ENCODE results near the gene PCDH9. TPM values are rescaled to one million over a fixed set of nuclear protein-coding genes. Genes with fewer than 3 reads are reported as not detected.

Gene PCDH9
- total and polyA plus RNA-seq, 4 experiments from 2014 or later, result 0.08 to 0.18 (median 0.14) TPM

DNA sequence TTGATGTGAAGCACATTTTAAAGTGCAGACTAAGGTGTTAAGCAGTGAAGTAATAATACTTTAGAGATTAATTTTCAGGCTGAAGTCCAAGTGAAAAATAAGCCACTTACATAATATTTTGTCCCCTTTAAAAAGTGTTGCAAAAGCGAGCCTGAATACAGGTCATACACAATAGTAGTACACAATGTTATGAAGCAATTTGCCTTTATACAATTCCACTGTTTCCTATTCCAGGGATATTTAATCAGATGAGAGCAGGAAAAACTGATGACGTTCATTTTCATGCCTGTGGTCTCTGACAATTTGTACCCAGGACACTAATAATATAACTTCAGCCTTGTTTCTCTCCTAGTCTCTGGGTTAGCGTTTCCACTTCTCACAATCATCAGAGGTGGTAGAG is 916.7 kb downstream of the PCDH9 start:
- Histone ChIP-seq H3K4me1 (ENCODE audit: insufficient read depth, low read length) (no peaks in the 10 kb centered on the region), H3K27ac (ENCODE audit: low read depth, low read length) (no peak overlapping the region), H3K27me3 (ENCODE audit: insufficient read depth, low read length) (no peaks in the 10 kb centered on the region), H3K9me3 (ENCODE audit: control insufficient read depth in 1 of 2, low read length in 2 of 2) (no peaks in the 10 kb centered on the region), H3K36me3 (ENCODE audit: insufficient read depth, low read length) (no peaks in the 10 kb centered on the region), H3K4me3 (ENCODE audit: low read length in 2 of 2) (no peak overlapping the region)
- Mint-ChIP-seq H3K27me3 (no peaks in the 10 kb centered on the region), H3K4me3 (no peak overlapping the region), H3K9me3 (peaks cover 0 to 15% (median 4%) of the 10 kb centered on the region in 8 donors), H3K4me1 (no peaks in the 10 kb centered on the region), H3K36me3 (no peaks in the 10 kb centered on the region), H3K27ac (no peak overlapping the region)
- no peak for DNase-seq
- intact Hi-C loops (cut with micrococcal nuclease), result no loop called here
- CTCF ChIA-PET (ENCODE audit: partially characterized antibody), result no interaction called here
- POLR2A ChIA-PET (ENCODE audit: partially characterized antibody), result no interaction called here

DNA sequence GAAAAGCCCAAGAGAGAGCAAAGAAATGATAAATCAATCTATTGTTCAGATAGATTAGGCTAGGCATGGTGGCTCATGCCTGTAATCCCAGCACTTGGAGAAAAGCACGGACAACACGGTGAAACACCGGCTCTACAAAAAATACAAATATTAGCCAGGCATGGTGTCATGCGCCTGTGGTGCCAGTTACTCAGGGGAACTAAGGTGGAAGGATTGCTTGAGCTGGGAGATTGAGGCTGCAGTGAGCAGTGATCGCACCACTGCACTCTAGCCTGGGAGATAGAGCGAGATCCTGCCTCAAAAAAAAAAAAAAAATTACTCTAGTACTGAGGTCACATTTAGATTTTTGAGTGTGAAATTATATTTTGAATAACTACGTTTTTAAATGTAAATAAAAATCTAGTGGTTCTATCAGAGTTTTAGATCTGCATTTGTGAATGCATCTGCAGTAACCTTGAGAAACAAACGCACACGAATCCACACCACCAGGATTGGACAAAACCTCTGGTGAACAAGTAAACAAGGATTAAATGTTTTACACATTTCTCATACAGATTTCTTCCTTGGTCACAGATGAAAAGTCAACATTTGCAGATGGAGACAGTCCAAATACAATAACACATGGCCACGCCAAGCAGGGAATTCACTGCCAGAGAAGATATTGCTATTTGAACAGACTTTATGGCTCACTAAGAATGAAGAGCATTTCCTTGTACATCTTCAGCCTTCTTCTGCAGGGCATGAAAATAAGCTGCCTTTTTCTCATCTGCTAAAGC is 917.6 kb downstream of the PCDH9 start:
- no peaks in the 10 kb centered on the region for H3K9me3 ChIP-seq (ENCODE audit: control insufficient read depth in 1 of 2, low read length in 2 of 2)
- no peak overlapping the region for H3K27ac Mint-ChIP-seq
- no peak overlapping the region for H3K4me3 Mint-ChIP-seq
- peaks cover 0 to 15% (median 4%) of the 10 kb centered on the region in 8 donors for H3K9me3 Mint-ChIP-seq
- ChIA-PET CTCF (ENCODE audit: partially characterized antibody) (no interaction called here), POLR2A (ENCODE audit: partially characterized antibody) (no interaction called here)
- intact Hi-C loops (cut with micrococcal nuclease), result no loop called here
- no peaks in the 10 kb centered on the region for H3K27me3 ChIP-seq (ENCODE audit: insufficient read depth, low read length)
- DNase-seq, result no peak
- no peak overlapping the region for H3K27ac ChIP-seq (ENCODE audit: low read depth, low read length)
- no peaks in the 10 kb centered on the region for H3K36me3 Mint-ChIP-seq
- H3K4me1 Mint-ChIP-seq, result no peaks in the 10 kb centered on the region
- no peaks in the 10 kb centered on the region for H3K36me3 ChIP-seq (ENCODE audit: insufficient read depth, low read length)
- no peaks in the 10 kb centered on the region for H3K4me1 ChIP-seq (ENCODE audit: insufficient read depth, low read length)
- no peaks in the 10 kb centered on the region for H3K27me3 Mint-ChIP-seq
- no peak overlapping the region for H3K4me3 ChIP-seq (ENCODE audit: low read length in 2 of 2)

DNA sequence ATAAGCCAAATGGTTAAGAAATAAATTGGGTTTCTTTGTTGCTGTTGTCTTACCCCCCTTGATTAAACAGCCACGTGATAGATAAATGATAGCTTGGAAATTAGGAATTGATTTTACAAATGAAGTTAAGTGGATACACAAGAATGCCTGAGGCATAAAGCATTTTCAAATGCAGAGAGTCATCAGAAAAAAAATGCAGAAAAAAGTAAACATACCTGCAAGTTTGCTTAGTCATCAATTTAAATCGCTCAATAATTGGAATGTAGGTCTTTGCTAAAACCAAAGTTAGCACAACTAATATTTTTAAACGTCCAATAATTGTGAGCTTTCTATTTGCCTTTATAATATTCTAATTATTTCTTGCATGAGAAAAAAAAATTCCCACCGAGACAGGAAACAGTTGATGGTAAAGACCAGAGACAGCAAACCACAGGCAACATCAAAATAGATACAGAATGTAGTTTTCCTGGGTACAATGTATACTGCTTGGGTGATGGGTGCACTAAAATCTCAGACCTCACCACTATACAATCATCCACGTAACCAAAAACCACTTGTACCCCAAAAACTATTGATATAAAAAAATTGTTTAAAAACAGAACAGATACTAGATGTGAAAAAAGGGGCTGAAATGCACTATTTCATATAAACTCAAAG is 924.0 kb downstream of the PCDH9 start:
- intact Hi-C loops (cut with micrococcal nuclease), result no loop called here
- no peaks in the 10 kb centered on the region for H3K4me1 Mint-ChIP-seq
- no peaks in the 10 kb centered on the region for H3K27me3 Mint-ChIP-seq
- CTCF ChIA-PET (ENCODE audit: partially characterized antibody), result no interaction called here
- no peaks in the 10 kb centered on the region for H3K36me3 ChIP-seq (ENCODE audit: insufficient read depth, low read length)
- peaks cover 0 to 6% (median 2%) of the 10 kb centered on the region in 8 donors for H3K9me3 Mint-ChIP-seq
- no peaks in the 10 kb centered on the region for H3K27me3 ChIP-seq (ENCODE audit: insufficient read depth, low read length)
- H3K27ac Mint-ChIP-seq, result no peak overlapping the region
- POLR2A ChIA-PET (ENCODE audit: partially characterized antibody), result no interaction called here
- H3K4me3 ChIP-seq (ENCODE audit: low read length in 2 of 2), result no peak overlapping the region
- no peaks in the 10 kb centered on the region for H3K4me1 ChIP-seq (ENCODE audit: insufficient read depth, low read length)
- H3K4me3 Mint-ChIP-seq, result no peak overlapping the region
- H3K9me3 ChIP-seq (ENCODE audit: control insufficient read depth in 1 of 2, low read length in 2 of 2), result no peaks in the 10 kb centered on the region
- no peaks in the 10 kb centered on the region for H3K36me3 Mint-ChIP-seq
- no peak overlapping the region for H3K27ac ChIP-seq (ENCODE audit: low read depth, low read length)
- no peak for DNase-seq

DNA sequence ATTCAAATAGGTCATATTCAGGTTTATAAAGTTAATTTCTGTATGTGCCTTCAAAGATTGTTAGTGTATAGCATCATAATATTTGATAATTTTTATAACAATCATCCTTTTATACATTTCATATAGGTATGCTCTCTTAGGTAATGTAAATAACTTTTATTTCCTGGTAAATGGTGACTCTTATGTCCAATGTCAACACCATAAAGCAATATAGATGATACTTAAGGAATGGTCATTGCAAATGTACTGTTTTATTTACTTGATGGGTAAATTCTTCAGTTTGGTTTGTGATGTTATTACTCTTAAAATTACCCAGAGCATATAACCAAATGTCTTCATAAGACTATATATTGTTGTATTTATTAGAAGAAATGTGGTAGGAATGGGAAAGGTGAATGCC is 928.7 kb downstream of the PCDH9 start:
- peaks cover 0 to 4% of the 10 kb centered on the region in 2 donors for H3K9me3 ChIP-seq (ENCODE audit: control insufficient read depth in 1 of 2, low read length in 2 of 2)
- Mint-ChIP-seq H3K27me3 (no peaks in the 10 kb centered on the region), H3K9me3 (peaks cover 0 to 8% (median 5%) of the 10 kb centered on the region in 8 donors), H3K4me1 (no peaks in the 10 kb centered on the region), H3K36me3 (no peaks in the 10 kb centered on the region), H3K4me3 (no peak overlapping the region), H3K27ac (no peak overlapping the region)
- H3K27me3 ChIP-seq (ENCODE audit: insufficient read depth, low read length), result no peaks in the 10 kb centered on the region
- ChIA-PET CTCF (ENCODE audit: partially characterized antibody) (no interaction called here), POLR2A (ENCODE audit: partially characterized antibody) (no interaction called here)
- DNase-seq, result no peak
- H3K4me3 ChIP-seq (ENCODE audit: low read length in 2 of 2), result no peak overlapping the region
- H3K36me3 ChIP-seq (ENCODE audit: insufficient read depth, low read length), result no peaks in the 10 kb centered on the region
- H3K4me1 ChIP-seq (ENCODE audit: insufficient read depth, low read length), result no peaks in the 10 kb centered on the region
- H3K27ac ChIP-seq (ENCODE audit: low read depth, low read length), result no peak overlapping the region
- intact Hi-C loops (cut with micrococcal nuclease), result no loop called here

- H3K27ac ChIP-seq (ENCODE audit: low read depth, low read length), result no peak overlapping the region
- H3K4me1 ChIP-seq (ENCODE audit: insufficient read depth, low read length), result no peaks in the 10 kb centered on the region
- ChIA-PET POLR2A (ENCODE audit: partially characterized antibody) (no interaction called here), CTCF (ENCODE audit: partially characterized antibody) (no interaction called here)
- Mint-ChIP-seq H3K27ac (no peak overlapping the region), H3K36me3 (no peaks in the 10 kb centered on the region), H3K27me3 (no peaks in the 10 kb centered on the region), H3K4me3 (no peak overlapping the region), H3K9me3 (peaks cover 0 to 13% (median 7%) of the 10 kb centered on the region in 8 donors), H3K4me1 (no peaks in the 10 kb centered on the region)
- H3K4me3 ChIP-seq (ENCODE audit: low read length in 2 of 2), result no peak overlapping the region
- H3K27me3 ChIP-seq (ENCODE audit: insufficient read depth, low read length), result no peaks in the 10 kb centered on the region
- no peaks in the 10 kb centered on the region for H3K36me3 ChIP-seq (ENCODE audit: insufficient read depth, low read length)
- H3K9me3 ChIP-seq (ENCODE audit: control insufficient read depth in 1 of 2, low read length in 2 of 2), result peaks cover 0 to 4% of the 10 kb centered on the region in 2 donors
- DNase-seq, result no peak
- intact Hi-C loops (cut with micrococcal nuclease), result no loop called here
Observed at GRCh38 chr13:66301006-66301405, 929.1 kb downstream of the PCDH9 start.

GRCh38 chr13:66296875-66297274 is 933.3 kb downstream of the PCDH9 start:
- DNase-seq, result no peak
- H3K9me3 Mint-ChIP-seq, result peaks cover 0 to 19% (median 8%) of the 10 kb centered on the region in 8 donors
- Histone ChIP-seq H3K4me3 (ENCODE audit: low read length in 2 of 2) (no peak overlapping the region), H3K27ac (ENCODE audit: low read depth, low read length) (no peak overlapping the region), H3K27me3 (ENCODE audit: insufficient read depth, low read length) (no peaks in the 10 kb centered on the region), H3K9me3 (ENCODE audit: control insufficient read depth in 1 of 2, low read length in 2 of 2) (peaks cover 0 to 4% of the 10 kb centered on the region in 2 donors), H3K4me1 (ENCODE audit: insufficient read depth, low read length) (no peaks in the 10 kb centered on the region), H3K36me3 (ENCODE audit: insufficient read depth, low read length) (no peaks in the 10 kb centered on the region)
- POLR2A ChIA-PET (ENCODE audit: partially characterized antibody), result no interaction called here
- H3K36me3 Mint-ChIP-seq, result no peaks in the 10 kb centered on the region
- no peaks in the 10 kb centered on the region for H3K4me1 Mint-ChIP-seq
- no peak overlapping the region for H3K27ac Mint-ChIP-seq
- H3K4me3 Mint-ChIP-seq, result no peak overlapping the region
- CTCF ChIA-PET (ENCODE audit: partially characterized antibody), result no interaction called here
- H3K27me3 Mint-ChIP-seq, result no peaks in the 10 kb centered on the region
- intact Hi-C loops (cut with micrococcal nuclease), result no loop called here

DNA sequence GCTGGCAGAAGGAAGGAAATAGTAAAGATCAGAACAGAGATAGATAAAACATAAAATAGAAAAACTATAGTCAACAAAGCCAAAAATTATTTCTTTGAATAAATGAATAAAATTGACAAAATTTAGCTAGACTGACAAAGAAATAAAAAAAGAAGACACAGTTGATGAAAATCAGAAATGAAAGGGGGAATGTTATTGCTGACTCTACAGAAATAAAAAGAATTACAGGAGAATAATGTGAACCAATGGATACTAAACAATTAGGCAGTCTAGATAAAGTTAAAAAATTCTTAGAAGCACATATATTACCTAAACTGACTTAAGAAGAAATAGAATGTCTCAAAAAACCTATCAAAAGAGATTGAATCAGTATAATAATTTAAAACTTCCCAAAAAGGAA is 933.8 kb downstream of the PCDH9 start:
- intact Hi-C loops (cut with micrococcal nuclease), result no loop called here
- POLR2A ChIA-PET (ENCODE audit: partially characterized antibody), result no interaction called here
- H3K4me1 Mint-ChIP-seq, result no peaks in the 10 kb centered on the region

More for the DNA sequence above, 933.8 kb downstream of the PCDH9 start:
- no peaks in the 10 kb centered on the region for H3K4me1 ChIP-seq (ENCODE audit: insufficient read depth, low read length)
- CTCF ChIA-PET (ENCODE audit: partially characterized antibody), result no interaction called here
- Mint-ChIP-seq H3K9me3 (peaks cover 0 to 19% (median 8%) of the 10 kb centered on the region in 8 donors), H3K36me3 (no peaks in the 10 kb centered on the region), H3K27me3 (no peaks in the 10 kb centered on the region), H3K4me3 (no peak overlapping the region), H3K27ac (no peak overlapping the region)
- H3K4me3 ChIP-seq (ENCODE audit: low read length in 2 of 2), result no peak overlapping the region
- H3K27me3 ChIP-seq (ENCODE audit: insufficient read depth, low read length), result no peaks in the 10 kb centered on the region
- no peaks in the 10 kb centered on the region for H3K36me3 ChIP-seq (ENCODE audit: insufficient read depth, low read length)
- peaks cover 0 to 4% of the 10 kb centered on the region in 2 donors for H3K9me3 ChIP-seq (ENCODE audit: control insufficient read depth in 1 of 2, low read length in 2 of 2)
- DNase-seq, result no peak
- H3K27ac ChIP-seq (ENCODE audit: low read depth, low read length), result no peak overlapping the region

Measured in CD4-positive, alpha-beta memory T cell (primary cell).